K562 (cell line): ENCODE measurements around the gene NR3C2. TPM values are rescaled to one million over a fixed set of nuclear protein-coding genes. Genes with fewer than 3 reads are reported as not detected.

Experiments
- SRSF9 ChIP-seq: fragments of 200-400 bp; formaldehyde crosslinking; IDR thresholded peaks from 2 replicates; pipeline ENCODE4 v1.6.1; 2017; ENCODE audit warnings: low read depth, low read length, borderline replicate concordance
- ZZZ3 ChIP-seq: fragments of 450-650 bp; IDR thresholded peaks from 2 replicates; pipeline ENCODE4 v1.6.1; 2016; ENCODE audit warnings: antibody characterized with exemption, mild to moderate bottlenecking, moderate library complexity
- polyA plus RNA-seq, 8 experiments: library from polyadenylated mRNA; depleted of rRNA in 4 of 8; stranded (reverse) in 5 of 8; unstranded in 3 of 8; fragments of >200 nt; fragmentation: Nextera tagmentation in 2 of 8; fragmentation: Illumina TruSeq in 1 of 8; extraction: Ambion mirVana in 2 of 8; extraction: Trizol in 1 of 8; gene quantifications; 2 replicates each; pipeline versions ENCODE4 v1.2.1 to v1.2.3, GENCODE V29; 2011 to 2014; ENCODE audit warnings: inconsistent platforms in 1 of 8, missing spikeins in 1 of 8
- total RNA-seq, 7 experiments: library from RNA; depleted of rRNA in 6 of 7; stranded (reverse); fragments of >200 nt in 6 of 7; fragmentation: Illumina TruSeq in 2 of 7; extraction: Trizol in 2 of 7; gene quantifications; 2 replicates each; pipeline versions ENCODE4 v1.2.1 to v1.2.3, GENCODE V29; 2011 to 2021; ENCODE audit warnings: low replicate concordance in 1 of 7
- TF ChIP-seq, protein P1 (sequence below), 2 experiments: fragments of 450-650 bp; formaldehyde crosslinking in 1 of 2; IDR thresholded peaks; 2 replicates each; pipeline versions ENCODE4 v1.4.0 to v1.6.1; 2014 to 2020; ENCODE audit warnings: mild to moderate bottlenecking in 2 of 2, borderline replicate concordance in 1 of 2, low read depth in 1 of 2

NR3C2 gene
- total and polyA plus RNA-seq, 9 of the 15 experiments (the other 6 are each of a cell fraction or from before 2014, with no cell fraction given): 0.01 to 0.28 (median 0.16) TPM; not detected in 2

DNA sequence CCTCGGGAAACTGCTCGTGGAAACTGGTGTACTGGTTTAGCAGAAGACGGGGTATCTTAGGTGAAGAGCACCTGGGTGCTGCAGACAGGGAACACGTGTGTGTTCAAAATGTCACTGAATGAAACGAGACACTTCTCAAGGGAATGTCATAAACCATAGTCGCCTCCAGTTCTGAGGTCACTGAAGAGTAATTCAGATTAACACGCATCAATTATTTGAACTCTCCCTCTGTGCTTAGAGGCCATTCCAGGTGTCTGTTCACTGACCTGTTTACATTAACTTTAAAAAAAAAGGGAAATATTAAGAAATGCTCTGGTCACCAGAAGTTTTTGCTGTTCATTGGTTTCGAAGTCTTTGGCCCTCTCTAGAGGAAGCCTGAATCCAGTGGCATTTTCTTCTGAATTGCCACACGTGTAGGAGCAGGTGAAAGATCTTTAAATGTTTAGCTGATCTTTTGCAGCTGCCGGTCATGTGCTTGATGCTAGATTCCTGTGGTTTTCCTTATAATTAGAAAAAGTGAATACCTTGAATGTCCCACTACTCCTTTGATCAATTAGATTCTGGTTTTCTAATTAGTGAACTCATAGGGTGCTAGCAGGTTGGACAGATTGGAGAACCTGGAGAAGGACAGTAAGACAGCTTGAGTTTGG, 379.8 kb downstream of the NR3C2 start (continued):
- TF ChIP-seq, protein P1, sequence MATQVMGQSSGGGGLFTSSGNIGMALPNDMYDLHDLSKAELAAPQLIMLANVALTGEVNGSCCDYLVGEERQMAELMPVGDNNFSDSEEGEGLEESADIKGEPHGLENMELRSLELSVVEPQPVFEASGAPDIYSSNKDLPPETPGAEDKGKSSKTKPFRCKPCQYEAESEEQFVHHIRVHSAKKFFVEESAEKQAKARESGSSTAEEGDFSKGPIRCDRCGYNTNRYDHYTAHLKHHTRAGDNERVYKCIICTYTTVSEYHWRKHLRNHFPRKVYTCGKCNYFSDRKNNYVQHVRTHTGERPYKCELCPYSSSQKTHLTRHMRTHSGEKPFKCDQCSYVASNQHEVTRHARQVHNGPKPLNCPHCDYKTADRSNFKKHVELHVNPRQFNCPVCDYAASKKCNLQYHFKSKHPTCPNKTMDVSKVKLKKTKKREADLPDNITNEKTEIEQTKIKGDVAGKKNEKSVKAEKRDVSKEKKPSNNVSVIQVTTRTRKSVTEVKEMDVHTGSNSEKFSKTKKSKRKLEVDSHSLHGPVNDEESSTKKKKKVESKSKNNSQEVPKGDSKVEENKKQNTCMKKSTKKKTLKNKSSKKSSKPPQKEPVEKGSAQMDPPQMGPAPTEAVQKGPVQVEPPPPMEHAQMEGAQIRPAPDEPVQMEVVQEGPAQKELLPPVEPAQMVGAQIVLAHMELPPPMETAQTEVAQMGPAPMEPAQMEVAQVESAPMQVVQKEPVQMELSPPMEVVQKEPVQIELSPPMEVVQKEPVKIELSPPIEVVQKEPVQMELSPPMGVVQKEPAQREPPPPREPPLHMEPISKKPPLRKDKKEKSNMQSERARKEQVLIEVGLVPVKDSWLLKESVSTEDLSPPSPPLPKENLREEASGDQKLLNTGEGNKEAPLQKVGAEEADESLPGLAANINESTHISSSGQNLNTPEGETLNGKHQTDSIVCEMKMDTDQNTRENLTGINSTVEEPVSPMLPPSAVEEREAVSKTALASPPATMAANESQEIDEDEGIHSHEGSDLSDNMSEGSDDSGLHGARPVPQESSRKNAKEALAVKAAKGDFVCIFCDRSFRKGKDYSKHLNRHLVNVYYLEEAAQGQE (IDR thresholded peaks at IDR 0.05; ENCODE audit: borderline replicate concordance): no peak
- TF ChIP-seq, protein P1 (CRISPR knock-in tag; IDR thresholded peaks at IDR 0.05; ENCODE audit: low read depth): no peak
- TF ChIP-seq ZZZ3 (no peak), SRSF9 (no peak)
